Ureter (tissue), 1 donor: ENCODE measurements around the gene ATP9A. TPM values are rescaled to one million over a fixed set of nuclear protein-coding genes. Genes with fewer than 3 reads are reported as not detected.

Source experiments
- DNase-seq: peaks from one replicate; pipeline ENCODE4 v3.0.0-alpha.2; 2020; ENCODE audit warnings: low spot score
- total RNA-seq: library from RNA; stranded (reverse); gene quantifications from one replicate; pipeline ENCODE4 v1.2.4, GENCODE V29; 2023
- donor health status: DM: yes; HTN: yes; CAD: no.

ATP9A gene
- total RNA-seq, 1 donor from 2014 or later = 64.5 TPM

GRCh38 chr20:51554538-51555165, 213.5 kb downstream of the ATP9A start:
- no peak for DNase-seq

GRCh38 chr20:51553897-51554486, 214.2 kb downstream of the ATP9A start:
- no peak for DNase-seq

- DNase-seq = no peak
Observed at GRCh38 chr20:51551186-51551585, 217.0 kb downstream of the ATP9A start.

- no peak for DNase-seq
Observed at GRCh38 chr20:51549474-51549873, 218.7 kb downstream of the ATP9A start.

- no peak for DNase-seq
Observed at GRCh38 chr20:51547951-51548350, 220.2 kb downstream of the ATP9A start.

Other genes with a start within 250 kb of the ATP9A start
- 10.6 TPM for gene NFATC2, start 225.7 kb downstream of the ATP9A start, total RNA-seq
- 2.3 TPM for gene SALL4, start 34.1 kb upstream of the ATP9A start, total RNA-seq